DND-41 (cell line): ENCODE measurements around the gene HOGA1.

Source experiments
- ATAC-seq: fragments of 200-7000 bp; cut with Tn5 transposase; 3 replicates; pipeline ENCODE4 v1.9.1; 2021; ENCODE audit warnings: low read depth; ENCODE audit not compliant: insufficient read depth
- DNase-seq: peaks from one replicate; pipeline ENCODE4 v3.0.0-alpha.2; 2020
- H2AFZ ChIP-seq: 2 replicates; pipeline ENCODE4 v1.6.0; 2012; ENCODE audit warnings: low read depth, low read length
- H3K27ac ChIP-seq: 2 replicates; pipeline ENCODE4 v1.5.1; 2012; ENCODE audit warnings: low read length, inconsistent platforms
- H3K27me3 ChIP-seq: fragments of 200-600 bp; sonication (generic); 2 replicates; pipeline ENCODE4 v1.6.0; 2012; ENCODE audit warnings: low read length, mild to moderate bottlenecking, inconsistent platforms; ENCODE audit not compliant: insufficient read depth, poor library complexity
- H3K36me3 ChIP-seq: 2 replicates; pipeline ENCODE4 v1.5.1; 2012; ENCODE audit warnings: low read length, inconsistent platforms; ENCODE audit not compliant: insufficient read depth
- H3K4me1 ChIP-seq: 2 replicates; pipeline ENCODE4 v1.5.1; 2012; ENCODE audit warnings: mild to moderate bottlenecking, low read length; ENCODE audit not compliant: insufficient read depth
- H3K4me2 ChIP-seq: 2 replicates; pipeline ENCODE4 v1.6.0; 2012; ENCODE audit warnings: mild to moderate bottlenecking, moderate library complexity, low read length, inconsistent platforms; ENCODE audit not compliant: insufficient read depth
- H3K4me3 ChIP-seq, 2 experiments: fragments of 200-600 bp in 1 of 2; shearing (Covaris generic) in 1 of 2; 2 replicates each; pipeline ENCODE4 v1.5.1; 2012 to 2016; ENCODE audit warnings: inconsistent platforms in 2 of 2, low read length in 2 of 2, mild to moderate bottlenecking in 2 of 2, low read depth in 1 of 2, moderate library complexity in 1 of 2
- H3K79me2 ChIP-seq: 2 replicates; pipeline ENCODE4 v1.6.0; 2012; ENCODE audit warnings: low read length, inconsistent platforms; ENCODE audit not compliant: insufficient read depth
- H3K9ac ChIP-seq: 2 replicates; pipeline ENCODE4 v1.6.0; 2012; ENCODE audit warnings: low read depth, mild to moderate bottlenecking, inconsistent platforms, low read length, moderate library complexity
- H3K9me3 ChIP-seq: 2 replicates; pipeline ENCODE4 v1.5.1; 2012; ENCODE audit warnings: low read length, moderate library complexity, mild to moderate bottlenecking, inconsistent platforms; ENCODE audit not compliant: insufficient read depth, severe bottlenecking
- H4K20me1 ChIP-seq: 2 replicates; pipeline ENCODE4 v1.6.0; 2012; ENCODE audit warnings: low read length; ENCODE audit not compliant: insufficient read depth
- EZH2 ChIP-seq: IDR thresholded peaks from 3 replicates; pipeline ENCODE4 v1.6.1; 2012; ENCODE audit warnings: borderline replicate concordance, low read depth, mild to moderate bottlenecking, moderate library complexity, low read length, inconsistent platforms; ENCODE audit not compliant: severe bottlenecking
- TF ChIP-seq, protein P1 (sequence below): IDR thresholded peaks from 2 replicates; pipeline ENCODE4 v1.5.1; 2012; ENCODE audit warnings: borderline replicate concordance, low read length, moderate library complexity, mild to moderate bottlenecking; ENCODE audit not compliant: poor library complexity, severe bottlenecking; ENCODE audit errors: extremely low read depth

Gene HOGA1

GRCh38 chr10:97598407-97599271 is 14.4 kb downstream of the HOGA1 start:
- Histone ChIP-seq H3K4me3 (no peak overlapping the region), H4K20me1 (no peaks in the 10 kb centered on the region), H3K9ac (no peak overlapping the region), H3K4me2 (no peak overlapping the region), H3K4me1 (no peaks in the 10 kb centered on the region), H3K36me3 (no peaks in the 10 kb centered on the region), H3K27me3 (no peaks in the 10 kb centered on the region), H3K9me3 (no peaks in the 10 kb centered on the region), H3K79me2 (no peaks in the 10 kb centered on the region), H3K27ac (no peak overlapping the region), H2AFZ (no peak overlapping the region)
- TF ChIP-seq, protein P1, sequence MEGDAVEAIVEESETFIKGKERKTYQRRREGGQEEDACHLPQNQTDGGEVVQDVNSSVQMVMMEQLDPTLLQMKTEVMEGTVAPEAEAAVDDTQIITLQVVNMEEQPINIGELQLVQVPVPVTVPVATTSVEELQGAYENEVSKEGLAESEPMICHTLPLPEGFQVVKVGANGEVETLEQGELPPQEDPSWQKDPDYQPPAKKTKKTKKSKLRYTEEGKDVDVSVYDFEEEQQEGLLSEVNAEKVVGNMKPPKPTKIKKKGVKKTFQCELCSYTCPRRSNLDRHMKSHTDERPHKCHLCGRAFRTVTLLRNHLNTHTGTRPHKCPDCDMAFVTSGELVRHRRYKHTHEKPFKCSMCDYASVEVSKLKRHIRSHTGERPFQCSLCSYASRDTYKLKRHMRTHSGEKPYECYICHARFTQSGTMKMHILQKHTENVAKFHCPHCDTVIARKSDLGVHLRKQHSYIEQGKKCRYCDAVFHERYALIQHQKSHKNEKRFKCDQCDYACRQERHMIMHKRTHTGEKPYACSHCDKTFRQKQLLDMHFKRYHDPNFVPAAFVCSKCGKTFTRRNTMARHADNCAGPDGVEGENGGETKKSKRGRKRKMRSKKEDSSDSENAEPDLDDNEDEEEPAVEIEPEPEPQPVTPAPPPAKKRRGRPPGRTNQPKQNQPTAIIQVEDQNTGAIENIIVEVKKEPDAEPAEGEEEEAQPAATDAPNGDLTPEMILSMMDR: no peak
- no peak for TF ChIP-seq EZH2
- DNase-seq (no peak), ATAC-seq (no peak)

DNA sequence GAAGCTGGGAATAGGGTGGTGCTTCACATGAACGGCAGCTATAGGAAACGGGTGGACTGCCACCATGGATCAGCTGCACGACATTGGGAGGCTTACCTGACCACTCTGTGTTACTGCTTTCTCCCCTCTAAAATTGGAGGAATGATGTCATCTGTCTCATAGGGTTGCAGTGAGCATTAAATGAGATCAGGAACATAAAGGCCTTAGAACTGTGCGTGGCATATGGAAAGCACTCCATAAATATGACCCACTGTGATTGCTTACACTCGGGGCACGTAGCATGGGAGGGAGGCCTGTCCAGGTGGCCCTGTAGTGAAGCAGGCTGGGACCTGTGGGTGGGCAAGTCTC is 15.1 kb downstream of the HOGA1 start:
- Histone ChIP-seq H3K79me2 (no peaks in the 10 kb centered on the region), H4K20me1 (no peaks in the 10 kb centered on the region), H3K36me3 (no peaks in the 10 kb centered on the region), H3K4me3 (no peak overlapping the region), H3K9me3 (no peaks in the 10 kb centered on the region), H3K27ac (no peak overlapping the region), H3K27me3 (no peaks in the 10 kb centered on the region), H2AFZ (no peak overlapping the region), H3K9ac (no peak overlapping the region), H3K4me1 (no peaks in the 10 kb centered on the region), H3K4me2 (no peak overlapping the region)
- ATAC-seq (no peak), DNase-seq (no peak)
- TF ChIP-seq EZH2: no peak
- TF ChIP-seq, protein P1: no peak

DNA sequence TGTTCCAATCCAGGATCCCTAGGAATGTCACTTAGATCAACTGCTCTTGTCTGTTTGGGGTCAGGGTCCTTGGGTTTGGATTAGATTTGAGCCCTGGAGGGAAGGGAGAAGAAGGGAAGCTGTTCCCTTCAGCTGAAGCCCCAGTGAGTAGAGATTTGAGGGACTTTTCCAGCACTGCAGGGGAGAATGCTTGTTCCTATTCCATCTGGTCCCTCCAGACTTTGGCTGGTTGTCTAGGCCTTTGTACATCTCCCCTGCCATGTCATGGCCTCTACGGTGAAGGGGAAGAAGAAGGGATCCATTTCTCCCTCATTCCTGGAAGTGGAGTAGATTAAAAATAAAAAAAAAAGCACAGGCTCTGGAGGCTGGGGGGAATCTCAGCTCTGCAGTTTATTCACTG is 16.4 kb downstream of the HOGA1 start:
- Histone ChIP-seq H3K4me3 (no peak overlapping the region), H3K9ac (no peak overlapping the region), H3K4me2 (no peak overlapping the region), H3K27ac (no peak overlapping the region), H3K27me3 (no peaks in the 10 kb centered on the region), H3K9me3 (no peaks in the 10 kb centered on the region), H2AFZ (no peak overlapping the region), H4K20me1 (no peaks in the 10 kb centered on the region), H3K79me2 (no peaks in the 10 kb centered on the region), H3K4me1 (no peaks in the 10 kb centered on the region), H3K36me3 (no peaks in the 10 kb centered on the region)
- TF ChIP-seq, protein P1: no peak
- TF ChIP-seq EZH2: no peak
- DNase-seq (no peak), ATAC-seq (no peak)
